HG03442 (cell line): Measurements from ENCODE around the gene TSPAN14.
"Not testable (repeated sequence)": the region's sequence is repeated elsewhere in the genome, so short reads cannot be mapped to it uniquely, and the experiment has no call there.

ENCODE experiments used
- ATAC-seq: cut with Tn5 transposase; IDR thresholded peaks from one replicate; pipeline ENCODE4 v1.9.1; 2021; ENCODE audit warnings: mild to moderate bottlenecking, moderate library complexity; ENCODE audit not compliant: unreplicated experiment

The TSPAN14 gene

DNA sequence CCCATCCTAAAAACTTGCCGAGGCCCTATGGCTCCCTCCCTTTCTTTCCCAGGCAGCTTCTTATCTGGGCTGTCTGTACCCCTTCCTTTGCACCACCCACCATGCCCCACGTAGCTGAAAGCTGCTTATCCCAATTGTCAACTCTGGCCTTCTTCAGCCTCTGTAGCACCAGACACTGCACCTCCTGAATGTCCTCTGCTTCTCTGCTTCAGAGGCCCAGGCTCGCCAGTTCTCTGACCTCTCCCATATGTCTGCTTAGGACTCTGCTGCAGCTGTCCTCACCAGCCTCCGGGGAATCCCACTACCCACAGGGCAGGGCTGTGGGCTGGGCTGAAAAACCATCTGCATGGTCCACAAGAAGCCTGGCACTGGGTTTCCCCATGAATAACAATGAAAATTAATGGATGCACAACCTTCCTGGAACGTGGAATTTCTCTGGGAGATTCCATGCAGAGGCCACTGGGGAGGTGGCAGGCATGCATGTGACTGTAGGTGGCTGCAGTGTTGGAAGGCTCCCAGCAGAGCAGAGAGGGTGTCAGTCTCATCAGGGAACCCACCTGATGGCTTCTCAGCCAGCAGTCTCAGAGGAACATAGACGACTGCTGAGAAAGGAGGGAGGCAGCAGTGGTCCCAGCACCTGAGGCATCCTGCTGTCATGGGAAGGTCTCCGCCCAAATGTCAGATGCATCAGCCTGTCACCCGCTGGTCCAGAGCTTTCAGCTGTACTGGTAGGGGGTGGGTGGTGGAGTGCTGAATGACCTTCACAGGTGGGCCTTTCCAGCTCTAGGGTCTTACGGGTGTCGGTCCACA lies 66.8 kb downstream of the TSPAN14 start:
- no peak for ATAC-seq

DNA sequence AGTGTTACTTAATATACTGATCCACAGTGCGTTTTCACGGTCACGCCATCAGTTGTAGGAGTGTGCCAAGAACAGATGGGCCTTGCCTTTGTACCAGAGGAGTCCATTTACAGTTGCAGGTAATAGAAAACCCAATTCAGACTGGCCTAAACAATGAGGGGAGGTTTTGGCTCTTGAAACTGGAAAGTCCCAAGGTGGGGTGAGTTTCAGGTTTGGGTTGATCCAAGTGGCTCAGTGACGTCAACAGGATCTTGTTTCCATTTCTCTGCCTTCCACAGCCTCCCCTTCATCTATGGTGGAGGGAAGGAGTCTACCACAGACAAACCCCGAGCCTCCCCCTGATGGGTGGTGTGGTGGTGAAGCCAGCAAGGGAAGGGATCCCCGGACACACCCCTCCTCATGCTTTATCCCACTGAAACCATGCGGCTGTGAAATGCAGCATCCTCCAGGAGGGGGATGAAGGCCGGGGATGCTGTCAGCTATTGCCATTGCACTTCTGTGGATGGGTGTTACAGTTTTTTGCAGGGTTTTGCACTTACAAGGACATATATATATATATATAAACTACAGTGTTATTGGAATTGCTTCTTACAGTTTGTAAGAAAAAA lies 68.8 kb downstream of the TSPAN14 start:
- ATAC-seq: no peak

DNA sequence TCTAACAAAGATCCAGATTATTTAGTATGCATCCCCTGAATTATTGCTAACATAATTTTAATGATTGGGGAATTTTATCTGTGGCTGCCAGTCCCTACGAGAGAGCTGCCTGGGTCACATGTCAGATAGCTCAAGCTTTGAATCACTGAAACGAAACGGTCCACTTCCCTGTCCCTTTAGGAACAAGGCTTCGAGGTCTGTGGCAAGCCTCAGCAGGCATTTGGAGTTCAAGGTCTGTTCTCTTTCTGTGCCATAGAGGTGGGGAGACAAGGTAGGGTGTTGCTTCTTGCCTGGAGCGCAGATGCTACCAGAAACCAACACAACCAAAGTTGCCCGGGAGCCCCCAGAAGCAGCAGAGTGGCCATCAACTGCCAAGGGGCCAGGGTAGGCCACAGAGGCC lies 69.7 kb downstream of the TSPAN14 start:
- no peak for ATAC-seq

DNA sequence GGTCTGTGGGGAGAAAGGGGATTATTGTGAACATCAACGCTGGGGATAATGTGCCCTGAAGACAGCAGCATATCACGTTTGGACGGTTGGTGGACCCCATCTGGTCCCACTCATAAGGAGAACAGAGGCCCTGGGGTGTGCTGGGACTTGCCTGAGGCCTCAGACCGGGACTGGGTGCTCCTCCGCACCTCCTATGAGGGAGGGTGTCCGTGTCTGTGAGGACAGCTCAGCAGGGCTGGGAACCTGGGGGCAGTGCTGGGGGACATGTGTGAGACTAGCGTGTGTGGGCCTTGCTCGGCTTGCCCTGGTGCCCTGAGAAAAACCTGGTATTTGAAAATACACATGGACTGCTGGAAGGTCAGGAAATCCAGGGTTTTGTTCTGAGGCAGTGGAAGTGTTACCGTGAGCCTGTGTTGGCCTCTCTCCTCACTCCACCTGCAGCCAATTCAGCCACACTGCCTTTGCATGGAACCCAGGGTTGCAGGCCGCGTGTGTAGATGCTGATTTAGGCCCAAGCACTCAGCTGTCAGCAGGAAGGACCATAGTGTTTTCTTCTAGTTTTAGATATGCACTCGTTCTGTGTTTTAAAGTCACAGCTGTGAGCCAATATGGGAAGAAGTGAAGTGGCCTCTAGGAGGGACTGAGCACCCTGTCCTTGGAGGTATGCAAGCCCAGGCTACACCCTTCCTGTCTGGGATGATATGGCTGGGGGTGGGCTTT lies 70.2 kb downstream of the TSPAN14 start:
- no peak for ATAC-seq

DNA sequence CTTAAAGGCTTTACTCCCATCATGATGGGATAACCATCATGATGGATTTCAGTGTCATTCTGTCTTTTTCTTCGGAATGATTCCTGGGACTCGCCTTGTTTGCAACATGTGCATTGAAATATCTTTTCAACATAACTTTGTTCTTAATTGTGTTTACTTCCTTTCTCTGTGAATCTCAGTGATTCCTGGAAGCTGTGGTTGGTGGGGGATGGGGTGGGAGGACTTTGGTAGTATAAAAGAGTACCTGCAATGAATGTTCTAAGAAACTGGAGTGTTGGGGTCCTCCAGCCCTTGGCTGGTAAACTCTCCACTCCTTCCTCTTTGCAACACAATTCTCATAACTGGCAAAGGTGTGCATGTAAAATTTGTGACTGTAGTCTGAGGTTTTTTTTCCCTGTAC lies 72.1 kb downstream of the TSPAN14 start:
- ATAC-seq: no peak

DNA sequence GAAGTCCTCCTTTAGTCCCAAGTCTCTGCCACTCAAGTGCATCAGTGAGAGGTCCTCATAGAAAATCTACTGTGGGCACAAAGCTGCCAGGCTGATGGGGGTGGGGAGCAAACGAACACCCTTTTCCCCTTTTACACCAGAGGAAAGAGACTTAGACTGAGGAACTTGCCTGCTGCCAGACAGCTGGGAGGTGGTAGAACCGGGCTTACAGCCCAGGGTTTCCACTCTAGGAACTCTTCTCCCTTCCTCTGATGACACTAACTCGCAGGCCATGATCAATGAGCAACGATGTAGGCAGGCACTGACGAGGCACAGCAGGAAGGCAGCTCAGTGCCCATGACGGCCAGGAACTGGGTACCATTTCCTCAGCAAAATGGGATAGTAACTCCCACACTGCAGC lies 72.6 kb downstream of the TSPAN14 start:
- no peak for ATAC-seq

DNA sequence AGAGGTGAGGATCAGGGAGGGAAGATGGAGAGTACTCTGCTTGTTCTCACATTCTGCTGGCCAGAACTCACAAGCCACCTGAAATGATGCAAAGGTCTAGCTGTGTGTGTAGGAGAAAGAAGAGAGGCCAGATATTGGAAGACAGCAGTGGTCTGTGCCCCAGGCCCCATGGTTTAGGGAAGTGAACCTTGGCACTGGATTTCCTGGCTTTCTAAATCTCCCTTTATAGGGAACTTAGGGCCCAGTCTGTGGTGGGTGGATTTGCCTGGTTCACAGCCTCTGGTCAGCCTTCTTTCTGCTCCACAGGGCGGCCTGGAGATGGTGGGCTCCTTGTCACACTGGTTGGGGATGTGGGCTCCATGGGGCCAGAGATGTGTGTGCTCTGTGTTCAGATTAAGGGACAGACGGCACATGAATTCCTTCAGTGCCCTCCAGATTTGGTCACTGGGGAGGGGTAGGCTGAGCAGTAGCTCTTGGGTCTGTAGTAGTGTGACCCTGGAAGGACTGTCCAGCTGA lies 74.1 kb downstream of the TSPAN14 start:
- ATAC-seq: no peak

DNA sequence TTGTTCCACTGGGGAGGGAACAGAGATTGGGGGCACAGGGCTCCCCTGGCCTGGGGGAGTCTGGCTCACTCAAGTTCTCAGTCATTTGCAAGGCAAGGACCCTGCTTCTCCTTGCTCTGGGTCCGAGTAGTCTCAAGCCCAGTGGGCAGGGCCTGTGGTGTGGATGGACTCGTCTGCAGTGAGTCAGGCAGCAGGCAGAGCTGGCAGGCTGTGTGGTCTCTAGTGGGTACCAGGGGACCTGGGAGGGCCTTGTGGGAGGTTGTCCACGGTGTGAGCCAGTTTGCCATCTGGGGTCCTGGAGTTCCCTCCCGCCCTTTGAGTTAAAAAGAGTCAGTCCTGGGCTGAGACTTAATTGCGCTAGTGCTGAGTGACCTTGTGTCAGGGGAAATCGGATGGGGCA lies 74.8 kb downstream of the TSPAN14 start:
- no peak for ATAC-seq

DNA sequence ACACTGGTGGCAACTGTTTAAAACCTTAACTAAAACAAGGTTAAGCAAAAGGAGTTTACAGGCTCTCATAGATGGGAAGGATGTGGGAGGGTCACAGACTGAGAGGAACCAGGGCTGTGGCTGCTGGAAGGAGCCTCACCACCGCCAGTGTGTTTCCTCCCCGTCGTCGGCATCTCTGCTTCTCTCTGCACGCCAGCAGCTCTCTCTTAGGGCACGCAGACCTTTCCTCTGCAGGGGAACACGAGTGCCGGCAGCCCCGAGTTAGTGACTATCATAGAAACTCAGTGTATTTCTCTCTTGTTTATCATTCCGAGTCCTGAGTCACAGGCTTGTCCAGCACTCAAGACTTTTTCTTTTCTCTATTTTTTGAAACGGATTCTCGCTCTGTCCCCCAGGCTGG lies 75.5 kb downstream of the TSPAN14 start:
- ATAC-seq: no peak

DNA sequence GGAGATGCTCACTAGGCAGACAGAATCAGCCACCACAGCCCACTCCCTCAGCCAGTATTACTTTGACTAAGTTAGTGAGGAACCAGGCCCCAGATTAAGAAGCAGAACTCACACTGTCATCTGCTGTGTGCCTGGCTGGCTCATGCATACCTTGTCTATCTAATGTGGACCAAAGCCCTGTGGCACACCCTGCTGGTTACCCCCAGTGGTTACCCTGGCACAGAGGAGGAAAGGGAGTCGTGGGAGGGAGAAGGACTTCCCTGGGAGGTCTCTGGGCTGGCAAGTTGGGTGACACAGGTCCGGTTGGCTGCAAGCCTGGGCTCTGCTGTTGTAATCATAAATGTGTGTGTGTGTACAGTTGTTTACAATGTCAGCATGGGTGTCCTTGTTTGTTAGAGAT lies 76.1 kb downstream of the TSPAN14 start:
- ATAC-seq: peak; percentile 66

DNA sequence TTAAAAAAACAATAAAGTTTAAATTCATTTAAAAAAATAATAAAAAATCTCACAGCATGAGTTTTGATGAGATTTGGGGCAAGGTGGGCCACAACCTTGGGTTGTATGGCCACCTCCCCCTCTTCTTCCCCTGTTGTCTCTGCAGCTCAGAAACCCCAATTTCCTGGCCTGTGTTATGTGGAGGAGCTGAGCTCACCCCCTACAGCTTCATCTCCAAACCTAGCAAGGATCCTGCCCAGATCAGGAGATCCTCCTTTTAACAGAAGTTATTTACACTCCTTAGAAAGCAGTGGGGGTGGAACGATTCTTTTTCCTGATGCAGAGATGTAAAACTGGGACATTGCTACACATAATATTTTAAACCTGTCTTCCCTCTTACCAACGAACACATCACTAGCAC lies 76.7 kb downstream of the TSPAN14 start:
- ATAC-seq: no peak

DNA sequence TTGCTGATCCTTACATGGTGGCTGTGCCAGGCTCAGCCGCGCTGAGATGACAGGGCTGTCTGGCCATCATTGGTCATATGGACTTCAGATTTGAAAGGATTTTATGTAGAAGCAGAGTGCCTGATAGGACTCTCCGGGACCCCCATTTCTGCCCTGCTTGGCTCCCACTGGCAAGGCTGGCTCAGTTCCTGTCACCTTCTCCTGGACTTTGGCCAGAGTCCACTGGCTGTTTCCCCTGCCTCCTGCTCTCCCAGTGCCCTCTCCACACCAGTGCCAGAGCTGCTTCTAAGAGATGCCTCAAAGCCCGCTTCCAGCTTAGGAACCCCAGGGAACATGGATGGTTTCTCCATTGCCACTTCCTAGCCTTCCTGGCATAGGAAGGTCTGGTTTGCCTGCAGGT lies 78.5 kb downstream of the TSPAN14 start:
- no peak for ATAC-seq

DNA sequence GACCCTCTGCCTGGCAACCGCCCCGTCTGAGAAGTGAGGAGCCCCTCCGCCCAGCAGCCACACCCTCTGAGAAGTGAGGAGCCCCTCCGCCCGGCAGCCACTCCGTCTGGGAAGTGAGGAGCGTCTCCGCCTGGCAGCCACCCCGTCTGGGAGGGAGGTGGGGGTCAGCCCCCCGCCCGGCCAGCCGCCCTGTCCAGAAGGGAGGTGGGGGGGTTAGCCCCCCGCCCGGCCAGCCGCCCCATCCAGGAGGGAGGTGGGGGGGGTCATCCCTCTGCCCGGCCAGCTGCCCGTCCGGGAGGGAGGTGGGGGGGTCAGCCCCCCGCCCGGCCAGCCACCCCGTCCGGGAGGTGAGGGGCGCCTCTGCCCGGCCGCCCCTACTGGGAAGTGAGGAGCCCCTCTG lies 79.9 kb downstream of the TSPAN14 start:
- not testable (repeated sequence) for ATAC-seq

DNA sequence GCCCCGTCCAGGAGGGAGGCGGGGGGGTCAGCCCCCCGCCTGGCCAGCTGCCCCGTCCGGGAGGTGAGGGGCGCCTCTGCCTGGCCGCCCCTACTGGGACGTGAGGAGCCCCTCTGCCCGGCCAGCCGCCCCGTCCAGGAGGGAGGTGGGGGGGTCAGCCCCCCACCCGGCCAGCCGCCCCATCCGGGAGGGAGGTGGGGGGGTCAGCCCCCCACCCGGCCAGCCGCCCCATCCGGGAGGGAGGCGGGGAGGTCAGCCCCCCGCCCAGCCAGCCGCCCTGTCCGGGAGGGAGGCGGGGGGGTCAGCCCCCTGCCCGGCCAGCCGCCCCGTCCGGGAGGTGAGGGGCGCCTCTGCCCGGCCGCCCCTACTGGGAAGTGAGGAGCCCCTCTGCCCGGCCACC lies 80.5 kb downstream of the TSPAN14 start:
- not testable (repeated sequence) for ATAC-seq

DNA sequence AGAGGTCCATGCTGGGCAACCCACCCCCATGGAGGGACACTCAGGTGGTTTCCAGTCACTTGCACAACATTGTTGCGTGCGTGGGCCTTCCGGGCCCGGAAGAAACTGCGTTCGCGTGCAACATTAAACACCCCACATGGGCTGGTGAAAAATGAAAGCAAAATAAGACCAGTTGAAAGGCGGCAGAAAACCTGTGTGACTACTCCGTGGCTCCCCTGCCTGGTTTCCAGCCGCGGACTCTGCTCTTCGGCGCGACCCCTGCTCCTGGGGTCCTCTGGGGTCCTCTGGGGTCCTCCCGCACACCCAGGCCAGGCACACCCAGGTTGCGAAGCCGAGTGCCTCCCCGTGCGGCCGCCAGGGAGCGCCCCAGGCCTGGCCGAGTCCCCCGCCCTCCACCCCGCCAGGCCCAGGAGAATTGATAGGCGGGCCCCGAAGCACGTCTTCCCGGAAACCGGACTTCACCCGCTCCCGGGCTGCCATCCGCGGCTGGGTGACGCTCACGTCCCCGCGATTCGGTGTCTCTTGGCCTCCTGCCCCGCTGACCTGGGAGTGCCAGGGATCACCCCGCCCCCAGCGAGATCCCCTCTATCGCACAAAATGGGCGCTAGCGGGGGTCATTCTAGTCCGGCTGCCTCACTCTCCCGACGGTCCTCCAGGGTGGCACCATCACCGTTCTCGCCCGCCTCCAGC lies 81.7 kb downstream of the TSPAN14 start:
- ATAC-seq: peak; percentile 31

DNA sequence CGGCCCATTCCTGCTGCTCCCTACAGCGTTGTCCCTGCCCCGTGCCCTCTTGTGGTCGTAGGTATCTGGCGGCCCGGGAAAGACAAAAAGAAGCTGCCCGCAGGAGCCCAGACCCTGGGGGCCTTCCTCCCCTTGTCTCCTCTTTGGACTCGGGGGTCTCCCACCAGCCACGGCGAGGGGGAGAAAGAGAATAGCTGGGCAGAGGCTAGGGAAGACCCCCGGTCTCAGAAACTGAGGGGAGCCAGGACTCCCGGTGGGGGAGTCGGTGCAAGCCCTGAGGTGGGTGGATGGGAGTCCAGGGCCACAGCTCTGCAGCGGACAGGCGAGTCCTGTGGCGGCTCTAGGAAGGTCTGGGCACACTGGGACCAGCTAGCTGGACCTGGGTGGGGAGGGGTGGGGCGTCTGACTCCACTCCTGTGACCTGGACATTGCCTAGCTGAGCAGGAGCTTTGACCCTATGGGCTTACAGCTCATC lies 82.3 kb downstream of the TSPAN14 start:
- ATAC-seq: no peak

DNA sequence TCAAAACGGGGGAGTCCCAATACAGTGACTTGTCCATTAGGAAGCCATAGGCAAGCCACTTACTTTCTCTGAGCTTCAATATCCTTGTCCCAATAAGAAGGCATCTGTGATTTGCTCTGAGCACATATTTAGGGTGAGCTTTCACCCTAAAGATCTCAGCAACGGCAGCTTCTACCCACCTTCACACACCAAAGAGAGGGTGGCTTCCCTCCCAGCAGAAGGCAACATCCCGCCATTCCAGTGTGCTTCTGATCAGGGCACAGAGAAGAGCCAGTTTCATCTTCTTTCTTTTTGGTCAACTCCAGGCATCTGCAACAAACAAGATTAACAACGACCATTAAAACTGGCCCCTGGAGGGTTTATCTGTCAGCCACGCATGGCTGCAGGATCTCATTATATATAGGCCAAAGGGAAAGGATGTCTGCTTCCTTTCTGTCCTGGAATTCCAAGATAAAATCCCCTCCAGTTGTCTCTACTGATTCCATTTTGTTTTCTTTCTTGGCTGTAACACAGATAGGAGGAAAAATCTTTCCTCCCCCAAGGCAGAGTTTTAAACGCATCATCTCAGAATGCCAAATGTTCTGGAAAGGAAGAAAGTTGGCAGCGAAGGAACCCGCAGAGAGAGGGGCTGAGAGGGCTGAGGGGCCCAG lies 83.1 kb downstream of the TSPAN14 start:
- no peak for ATAC-seq

DNA sequence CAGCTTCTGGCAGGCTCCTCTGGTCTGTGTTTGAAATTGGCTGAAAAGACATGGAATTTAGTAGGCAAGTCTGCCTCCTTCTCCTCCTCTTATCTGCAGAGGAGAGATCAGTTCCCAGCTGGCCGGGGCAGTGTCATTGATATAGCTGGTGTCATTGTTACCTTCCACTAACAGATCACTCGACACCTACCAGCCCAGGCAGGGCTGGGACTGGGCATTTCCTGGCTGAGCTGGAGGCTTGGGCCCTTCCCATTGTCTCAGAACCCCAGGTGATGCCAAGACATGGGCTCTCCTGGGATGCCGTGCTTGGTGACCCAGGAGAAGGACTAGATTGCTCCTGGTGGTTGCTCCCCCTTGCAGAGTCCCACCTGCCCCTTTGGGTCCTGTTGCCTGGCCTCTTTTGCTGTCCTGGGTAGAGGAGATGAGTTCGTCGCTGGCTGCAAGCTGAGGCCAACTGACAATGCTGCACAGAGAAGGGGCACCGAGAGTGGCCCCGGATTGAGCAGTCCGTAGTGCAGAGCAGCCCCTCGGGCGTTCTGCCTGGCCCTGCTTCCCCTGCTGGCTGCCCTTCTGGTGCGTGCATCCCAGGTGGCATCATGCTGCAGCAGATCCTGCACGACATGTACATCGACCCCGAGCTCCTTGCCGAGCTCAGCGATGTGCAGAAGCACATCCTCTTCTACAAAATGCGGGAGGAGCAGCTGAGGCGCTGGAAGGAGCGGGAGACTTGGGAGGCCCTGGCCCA lies 83.8 kb downstream of the TSPAN14 start, which contains the start of gene SH2D4B:
Gene SH2D4B (plus strand): TSS at position 167 of the 745 bp plus-strand sequence. CDS start 430 bp downstream, at position 597.
- ATAC-seq: no peak

DNA sequence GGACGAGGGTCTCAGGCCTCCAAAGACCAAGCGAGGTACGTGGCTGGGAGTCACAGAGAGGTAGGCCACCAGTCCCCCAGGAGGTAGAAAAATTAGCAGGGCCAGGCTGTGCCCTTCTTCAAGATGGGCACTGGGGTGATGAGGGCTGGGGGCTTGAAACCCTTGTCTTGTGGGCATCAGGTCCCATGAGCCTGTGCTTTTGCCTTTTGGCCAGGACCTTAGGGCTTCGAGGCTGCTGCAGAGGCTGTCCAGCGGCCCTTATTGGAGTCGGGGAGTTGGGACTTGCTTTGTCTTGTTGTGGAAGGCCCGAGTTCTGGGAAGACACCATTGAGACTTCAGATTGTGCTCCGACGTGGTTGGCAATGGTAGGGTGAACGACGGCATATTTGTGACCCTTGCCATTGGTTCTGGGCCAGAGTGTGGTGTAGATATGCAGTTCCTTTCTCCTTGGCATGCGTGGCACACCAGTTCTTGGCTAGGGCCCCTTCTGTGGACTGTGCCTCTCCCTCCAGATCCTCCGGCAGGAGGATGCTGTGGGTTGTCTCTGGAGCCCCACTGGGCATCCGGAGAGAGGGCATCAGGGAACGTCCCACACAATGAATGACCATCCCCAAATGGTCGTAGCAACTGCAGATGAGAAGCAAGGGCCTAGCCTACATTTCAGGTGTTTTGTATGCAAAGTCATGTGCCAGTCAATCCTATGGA lies 84.5 kb downstream of the TSPAN14 start:
- ATAC-seq: no peak
